B cell (primary cell): ENCODE results near the gene CMTM3. TPM values are rescaled to one million over a fixed set of nuclear protein-coding genes. Genes with fewer than 3 reads are reported as not detected.

ENCODE experiments used
- ATAC-seq: fragments of 200-7000 bp; cut with Tn5 transposase; one replicate; pipeline ENCODE4 v1.10.0; 2021; ENCODE audit warnings: low read depth, mild to moderate bottlenecking, moderate number of reproducible peaks, moderate library complexity
- CTCF ChIA-PET: fragments of 350-600 bp; sonication (Branson Sonifier 250); formaldehyde crosslinking; loops from one replicate; lab custom pipeline; 2021; ENCODE audit warnings: antibody characterized with exemption, inconsistent platforms; lab: Charles Lee
- POLR2A ChIA-PET: fragments of 350-600 bp; sonication (Branson Sonifier 250); formaldehyde crosslinking; loops from one replicate; lab custom pipeline; 2021; ENCODE audit warnings: antibody characterized with exemption; lab: Charles Lee
- DNase-seq: peaks from one replicate; pipeline ENCODE4 v3.0.0; 2013
- H2AFZ ChIP-seq: 2 replicates; pipeline ENCODE4 v1.6.1; 2012; ENCODE audit warnings: mild to moderate bottlenecking, low read depth, low read length; ENCODE audit not compliant: insufficient read depth, poor library complexity, severe bottlenecking
- H3K27ac ChIP-seq, 2 donors: 1 replicate in 1 of 2; 2 replicates in 1 of 2; pipeline ENCODE4 v1.5.1; 2012 to 2013; ENCODE audit warnings: low read length in 2 of 2, mild to moderate bottlenecking in 2 of 2, moderate library complexity in 1 of 2
- H3K27me3 ChIP-seq, 4 experiments: fragments of 200-600 bp in 1 of 4; sonication (generic) in 1 of 4; replicated peaks in 1 of 4; 1 replicate in 2 of 4; 2 replicates in 2 of 4; pipeline versions ENCODE4 v1.6.1 to v1.7.0; 2013 to 2016; ENCODE audit warnings: low read length in 3 of 4, mild to moderate bottlenecking in 2 of 4, mixed read lengths in 1 of 4, moderate library complexity in 1 of 4; ENCODE audit not compliant: insufficient read depth in 4 of 4, control insufficient read depth in 3 of 4; ENCODE audit errors: control extremely low read depth in 1 of 4
- H3K36me3 ChIP-seq, 2 experiments: replicated peaks in 1 of 2; 1 replicate in 1 of 2; 2 replicates in 1 of 2; pipeline versions ENCODE4 v1.6.1 to v1.7.1; 2013; ENCODE audit warnings: low read length in 1 of 2; ENCODE audit not compliant: insufficient read depth in 2 of 2, control insufficient read depth in 1 of 2; ENCODE audit errors: control extremely low read depth in 1 of 2, extremely low read depth in 1 of 2
- H3K4me1 ChIP-seq, 2 donors: fragments of 200-600 bp in 1 of 2; sonication (generic) in 1 of 2; 1 replicate in 1 of 2; 2 replicates in 1 of 2; pipeline versions ENCODE4 v1.5.1 to v1.6.1; 2013 to 2017; ENCODE audit warnings: low read length in 2 of 2; ENCODE audit not compliant: control insufficient read depth in 2 of 2, insufficient read depth in 2 of 2
- H3K4me2 ChIP-seq: replicated peaks from 2 replicates; pipeline ENCODE3; 2012; ENCODE audit warnings: mild to moderate bottlenecking, low read depth, low read length; ENCODE audit not compliant: poor library complexity, severe bottlenecking
- H3K4me3 ChIP-seq, 5 experiments: fragments of 200-600 bp in 1 of 5; sonication (generic) in 1 of 5; 1 replicate in 3 of 5; 2 replicates in 2 of 5; pipeline versions ENCODE4 v1.5.1 to v1.7.0; 2011 to 2016; ENCODE audit warnings: low read length in 4 of 5, mild to moderate bottlenecking in 4 of 5, low read depth in 2 of 5, control low read depth in 1 of 5, moderate library complexity in 1 of 5; ENCODE audit not compliant: insufficient read depth in 1 of 5; ENCODE audit errors: control extremely low read depth in 1 of 5, extremely low read depth in 1 of 5
- H3K79me2 ChIP-seq: fragments of 200-600 bp; sonication (generic); one replicate; pipeline ENCODE4 v1.6.0; 2016; ENCODE audit warnings: low read length; ENCODE audit not compliant: control insufficient read depth, insufficient read depth
- H3K9ac ChIP-seq: fragments of 200-600 bp; sonication (generic); 2 replicates; pipeline ENCODE4 v1.6.1; 2017; ENCODE audit warnings: mild to moderate bottlenecking, low read length, moderate library complexity
- H3K9me3 ChIP-seq, 3 donors: one replicate each; pipeline versions ENCODE4 v1.6.1 to v1.7.1; 2013; ENCODE audit warnings: low read length in 2 of 3; ENCODE audit not compliant: control insufficient read depth in 2 of 3, insufficient read depth in 1 of 3; ENCODE audit errors: control extremely low read depth in 1 of 3
- H4K20me1 ChIP-seq: 2 replicates; pipeline ENCODE4 v1.6.0; 2012; ENCODE audit warnings: mild to moderate bottlenecking, low read length; ENCODE audit not compliant: insufficient read depth, control insufficient read depth, poor library complexity, severe bottlenecking
- H3K27ac Mint-ChIP-seq: one replicate; pipeline ENCODE4 v1.8.0; 2021; ENCODE audit warnings: mixed read lengths
- H3K27me3 Mint-ChIP-seq: one replicate; pipeline ENCODE4 v1.8.0; 2021; ENCODE audit warnings: mixed read lengths
- H3K4me1 Mint-ChIP-seq: one replicate; pipeline ENCODE4 v1.8.0; 2021; ENCODE audit warnings: mixed read lengths
- H3K4me3 Mint-ChIP-seq: one replicate; pipeline ENCODE4 v1.8.0; 2021; ENCODE audit warnings: mixed read lengths
- H3K9me3 Mint-ChIP-seq: one replicate; pipeline ENCODE4 v1.8.0; 2022; ENCODE audit warnings: mixed read lengths; ENCODE audit not compliant: insufficient read depth
- CTCF ChIP-seq: fragments of 200-600 bp; IDR thresholded peaks from one replicate; pipeline ENCODE4 v1.8.0; 2022; ENCODE audit warnings: antibody characterized with exemption, mild to moderate bottlenecking
- EZH2 ChIP-seq: IDR thresholded peaks from 2 replicates; pipeline ENCODE4 v1.6.1; 2012; ENCODE audit warnings: borderline replicate concordance, low read depth, mild to moderate bottlenecking, moderate library complexity, low read length; ENCODE audit not compliant: insufficient read depth, poor library complexity, severe bottlenecking
- WGBS: methylation state at CpG from one replicate; pipeline ENCODE4 v1.1.5; 2013; ENCODE audit warnings: missing lambda C conversion rate; ENCODE audit not compliant: insufficient coverage; 5-methylcytosine and 5-hydroxymethylcytosine counted together
- intact Hi-C: fragments of 100-400 bp; cut with micrococcal nuclease; formaldehyde crosslinking; loops from one replicate; pipeline ENCODE4 v1.10.0; 2022
- polyA plus RNA-seq: library from polyadenylated mRNA; depleted of rRNA; stranded (reverse); fragments of >200 nt; gene quantifications from 2 replicates; pipeline ENCODE4 v1.2.3, GENCODE V29; 2012
- total RNA-seq, 2 donors: library from RNA; stranded (reverse); fragments of 120-200 nt in 1 of 2; gene quantifications; 1 replicate in 1 of 2; 2 replicates in 1 of 2; pipeline versions ENCODE4 v1.2.3 to v1.2.4, GENCODE V29; 2013 to 2022

The CMTM3 gene
- total and polyA plus RNA-seq, 2 donors (not counting 1 experiment from before 2014, with no cell fraction given), result 7.5 to 8.7 TPM

GRCh38 chr16:66605979-66606751, 1.7 kb downstream of the CMTM3 start:
- ATAC-seq (peak; percentile 46), DNase-seq (peak; percentile 55)
- H3K4me1 Mint-ChIP-seq, result peaks cover 38% of the 10 kb centered on the region
- H3K27ac Mint-ChIP-seq, result peak overlapping the region; percentile 68
- H3K27me3 Mint-ChIP-seq, result peaks cover 25% of the 10 kb centered on the region
- TF ChIP-seq EZH2 (no peak), CTCF (no peak)
- POLR2A ChIA-PET, result no interaction called here
- peak overlapping the region; percentile 82 for H3K4me3 Mint-ChIP-seq
- CTCF ChIA-PET, result interaction anchor here (0.7 to 3.3 kb wide), 4 partner anchors 45 to 201 kb away, joined by 3 to 20 read pairs (median 10); no protein-coding TSS in a partner anchor
- Histone ChIP-seq H3K9ac (peak overlapping the region; percentile 70), H3K27ac (no peak overlapping the region), H3K79me2 (no peaks in the 10 kb centered on the region), H3K27me3 (peaks cover 0 to 42% (median 15%) of the 10 kb centered on the region in 4 experiments), H2AFZ (no peak overlapping the region), H3K4me1 (peaks cover 39 to 47% of the 10 kb centered on the region in 2 donors), H4K20me1 (peaks cover 36% of the 10 kb centered on the region), H3K4me2 (peak overlapping the region; percentile 96), H3K36me3 (peaks cover 0 to 4% of the 10 kb centered on the region in 2 experiments), H3K9me3 (peaks cover 0 to 14% (median 8%) of the 10 kb centered on the region in 3 donors), H3K4me3 (peak overlapping the region in 3 of 5 experiments; percentile 62 to 75 (median 63))
- intact Hi-C loops, result loop anchor here (2.0 to 5.0 kb wide), 6 partner anchors 17 to 266 kb away; partner anchors contain the start of genes CMTM4 and DYNC1LI2
- WGBS, result 0% methylated on average over 3 of the region's 10 CpGs
- H3K9me3 Mint-ChIP-seq, result no peaks in the 10 kb centered on the region
